IMR-90 (cell line): ENCODE data around the gene STUB1. TPM values are rescaled to one million over a fixed set of nuclear protein-coding genes. Genes with fewer than 3 reads are reported as not detected.

Source experiments
- ATAC-seq: fragments of 200-7000 bp; cut with Tn5 transposase; 2 replicates; pipeline ENCODE4 v1.9.1; 2020; ENCODE audit warnings: low read depth, mild to moderate bottlenecking, moderate library complexity
- BruUV-seq: library from RNA; stranded (reverse); fragments of 400-500 nt; replicated peaks from 2 replicates; lab custom pipeline; 2021; lab: Mats Ljungman, UMichigan
- CTCF ChIA-PET: fragments of 300-600 bp; formaldehyde crosslinking; extraction: SDS; loops from one replicate; lab custom pipeline; 2021; ENCODE audit warnings: antibody characterized with exemption; lab: Yijun Ruan, JAX
- POLR2A ChIA-PET: fragments of 300-600 bp; sonication (Branson Sonifier 250); formaldehyde crosslinking; loops from one replicate; lab custom pipeline; 2022; ENCODE audit warnings: antibody characterized with exemption; ENCODE audit not compliant: unreplicated experiment; lab: Charles Lee
- DNase-seq: peaks from one replicate; pipeline ENCODE4 v3.0.0; 2013
- H2AFZ ChIP-seq: replicated peaks from 2 replicates; pipeline ENCODE3; 2013; ENCODE audit warnings: low read length, mild to moderate bottlenecking; ENCODE audit not compliant: poor library complexity
- H2AK5ac ChIP-seq: 2 replicates; pipeline ENCODE4 v1.6.1; 2013; ENCODE audit warnings: low read depth, low read length, inconsistent platforms
- H2AK9ac ChIP-seq: replicated peaks from 2 replicates; pipeline ENCODE3; 2013; ENCODE audit warnings: mild to moderate bottlenecking, low read depth, low read length, moderate library complexity; ENCODE audit not compliant: poor library complexity
- H2BK120ac ChIP-seq: 2 replicates; pipeline ENCODE4 v1.6.1; 2013; ENCODE audit warnings: low read depth, low read length, inconsistent platforms
- H2BK15ac ChIP-seq: 3 replicates; pipeline ENCODE4 v1.6.1; 2013; ENCODE audit warnings: low read depth, low read length, inconsistent platforms
- H2BK20ac ChIP-seq: 2 replicates; pipeline ENCODE4 v1.6.1; 2013; ENCODE audit warnings: low read depth, mild to moderate bottlenecking, inconsistent platforms, low read length, moderate library complexity
- H2BK5ac ChIP-seq: 2 replicates; pipeline ENCODE4 v1.6.1; 2013; ENCODE audit warnings: mild to moderate bottlenecking, low read depth, low read length, inconsistent platforms; ENCODE audit not compliant: poor library complexity, severe bottlenecking
- H3K14ac ChIP-seq: replicated peaks from 2 replicates; pipeline ENCODE4 v1.6.1; 2013; ENCODE audit warnings: low read depth, low read length, inconsistent platforms
- H3K18ac ChIP-seq: 2 replicates; pipeline ENCODE4 v1.6.1; 2013; ENCODE audit warnings: low read depth, low read length, control low read depth
- H3K23ac ChIP-seq: 2 replicates; pipeline ENCODE4 v1.6.1; 2013; ENCODE audit warnings: low read depth, low read length, inconsistent platforms
- H3K27ac ChIP-seq: 2 replicates; pipeline ENCODE4 v1.5.1; 2013; ENCODE audit warnings: mild to moderate bottlenecking, control low read depth, low read length; ENCODE audit not compliant: insufficient read depth
- H3K27me3 ChIP-seq: 2 replicates; pipeline ENCODE4 v1.6.1; 2013; ENCODE audit warnings: low read length; ENCODE audit not compliant: control insufficient read depth, insufficient read depth
- H3K36me3 ChIP-seq: 2 replicates; pipeline ENCODE4 v1.6.1; 2013; ENCODE audit warnings: low read length, mixed read lengths; ENCODE audit not compliant: control insufficient read depth, insufficient read depth
- H3K4ac ChIP-seq: 2 replicates; pipeline ENCODE4 v1.6.1; 2013; ENCODE audit warnings: low read depth, low read length, inconsistent platforms
- H3K4me1 ChIP-seq: 2 replicates; pipeline ENCODE4 v1.6.1; 2013; ENCODE audit warnings: low read length, mixed read lengths; ENCODE audit not compliant: control insufficient read depth, insufficient read depth
- H3K4me2 ChIP-seq: 2 replicates; pipeline ENCODE4 v1.6.1; 2013; ENCODE audit warnings: low read depth, mild to moderate bottlenecking, control low read depth, low read length, moderate library complexity
- H3K4me3 ChIP-seq: 2 replicates; pipeline ENCODE4 v1.5.1; 2013; ENCODE audit warnings: low read depth, mild to moderate bottlenecking, control low read depth, low read length, moderate library complexity; ENCODE audit not compliant: insufficient read depth
- H3K56ac ChIP-seq: 2 replicates; pipeline ENCODE4 v1.6.1; 2013; ENCODE audit warnings: low read length, inconsistent platforms; ENCODE audit not compliant: insufficient read depth; ENCODE audit errors: extremely low read depth
- H3K79me1 ChIP-seq, 2 experiments: 2 replicates each; pipeline ENCODE4 v1.6.1; 2013; ENCODE audit warnings: low read length in 2 of 2, inconsistent platforms in 1 of 2, low read depth in 1 of 2
- H3K9ac ChIP-seq: 2 replicates; pipeline ENCODE4 v1.6.1; 2013; ENCODE audit warnings: low read depth, low read length, control low read depth
- H3K9me1 ChIP-seq: 2 replicates; pipeline ENCODE4 v1.6.1; 2013; ENCODE audit warnings: low read length, inconsistent platforms; ENCODE audit not compliant: insufficient read depth
- H3K9me3 ChIP-seq: 2 replicates; pipeline ENCODE4 v1.6.1; 2013; ENCODE audit warnings: low read length; ENCODE audit not compliant: control insufficient read depth, insufficient read depth
- H4K20me1 ChIP-seq: 2 replicates; pipeline ENCODE4 v1.6.1; 2013; ENCODE audit warnings: low read length, inconsistent platforms; ENCODE audit not compliant: insufficient read depth
- H4K5ac ChIP-seq: 2 replicates; pipeline ENCODE4 v1.6.1; 2013; ENCODE audit warnings: mild to moderate bottlenecking, low read depth, low read length, control low read depth
- H4K8ac ChIP-seq, 2 experiments: 2 replicates each; pipeline ENCODE4 v1.6.1; 2013; ENCODE audit warnings: low read depth in 2 of 2, low read length in 2 of 2, control low read depth in 1 of 2, inconsistent platforms in 1 of 2
- H4K91ac ChIP-seq: 2 replicates; pipeline ENCODE4 v1.6.1; 2013; ENCODE audit warnings: low read depth, low read length, inconsistent platforms; ENCODE audit not compliant: insufficient read depth
- BHLHE40 ChIP-seq: fragments of 150-350 bp; IDR thresholded peaks from 2 replicates; pipeline ENCODE4 v1.6.1; 2016; ENCODE audit warnings: mild to moderate bottlenecking, low read depth, low read length
- CEBPB ChIP-seq: IDR thresholded peaks from 2 replicates; pipeline ENCODE4 v1.6.1; 2012; ENCODE audit warnings: low read depth, low read length, improper control_type of control experiment
- CHD1 ChIP-seq: IDR thresholded peaks from 2 replicates; pipeline ENCODE4 v1.6.1; 2012; ENCODE audit warnings: low read depth, low read length, improper control_type of control experiment
- FOS ChIP-seq: fragments of 150-350 bp; IDR thresholded peaks from 2 replicates; pipeline ENCODE4 v1.6.1; 2016; ENCODE audit warnings: low read depth, low read length
- MAFK ChIP-seq: IDR thresholded peaks from 2 replicates; pipeline ENCODE4 v1.6.1; 2012; ENCODE audit warnings: low read depth, low read length, improper control_type of control experiment
- MAZ ChIP-seq: IDR thresholded peaks from 2 replicates; pipeline ENCODE4 v1.6.1; 2012; ENCODE audit warnings: low read depth, mild to moderate bottlenecking, low read length, improper control_type of control experiment, moderate library complexity, borderline replicate concordance
- MXI1 ChIP-seq: IDR thresholded peaks from 2 replicates; pipeline ENCODE4 v1.6.1; 2012; ENCODE audit warnings: low read depth, mild to moderate bottlenecking, low read length, moderate library complexity, borderline replicate concordance
- NFE2L2 ChIP-seq: fragments of 150-350 bp; IDR thresholded peaks from 2 replicates; pipeline ENCODE4 v1.6.1; 2016; ENCODE audit warnings: low read depth, mild to moderate bottlenecking, low read length
- POLR2A ChIP-seq: IDR thresholded peaks from 2 replicates; pipeline ENCODE4 v1.6.1; 2012; ENCODE audit warnings: mild to moderate bottlenecking, low read depth, low read length
- RAD21 ChIP-seq: IDR thresholded peaks from 2 replicates; pipeline ENCODE4 v1.6.1; 2012; ENCODE audit warnings: low read length, improper control_type of control experiment
- RCOR1 ChIP-seq: IDR thresholded peaks from 2 replicates; pipeline ENCODE4 v1.6.1; 2012; ENCODE audit warnings: mild to moderate bottlenecking, low read length, improper control_type of control experiment; ENCODE audit not compliant: insufficient replicate concordance
- RFX5 ChIP-seq: IDR thresholded peaks from 2 replicates; pipeline ENCODE4 v1.8.0; 2012; ENCODE audit warnings: low read depth, mild to moderate bottlenecking, low read length, moderate library complexity
- SMC3 ChIP-seq: fragments of 150-350 bp; IDR thresholded peaks from 2 replicates; pipeline ENCODE4 v1.6.1; 2016; ENCODE audit warnings: low read depth, mild to moderate bottlenecking, antibody characterized with exemption, low read length, moderate library complexity
- WGBS, 2 experiments: methylation state at CpG; one replicate each; pipeline versions ENCODE4 v1.1.5 to v1.1.7; 2013; ENCODE audit warnings: missing lambda C conversion rate in 2 of 2; ENCODE audit not compliant: insufficient read length in 1 of 2; ENCODE audit errors: extremely low coverage in 2 of 2; 5-methylcytosine and 5-hydroxymethylcytosine counted together
- dilution Hi-C: fragments of 300-500 bp; cut with HindIII; formaldehyde crosslinking; loops from one replicate; pipeline ENCODE4 v1.14.3; 2018; ENCODE audit warnings: low sequenced_read_pairs; ENCODE audit not compliant: unreplicated experiment
- in situ Hi-C: fragments of 300-500 bp; cut with MboI; formaldehyde crosslinking; loops from 3 replicates; pipeline ENCODE4 v1.14.3; 2019; ENCODE audit warnings: low sequenced_read_pairs, inconsistent platforms, mixed read lengths
- intact Hi-C: fragments of 100-400 bp; cut with micrococcal nuclease; formaldehyde crosslinking; loops from 2 replicates; pipeline ENCODE4 v1.10.0; 2022
- polyA plus RNA-seq, 3 experiments: library from polyadenylated mRNA; depleted of rRNA; stranded (reverse); fragments of >200 nt; gene quantifications; 2 replicates each; pipeline ENCODE4 v1.2.3, GENCODE V29; 2012; ENCODE audit warnings: low replicate concordance in 1 of 3
- total RNA-seq: library from RNA; depleted of rRNA; stranded (reverse); fragments of >200 nt; gene quantifications from 2 replicates; pipeline ENCODE4 v1.2.3, GENCODE V29; 2012
- TF ChIP-seq, protein P1 (sequence below): conservative IDR thresholded peaks from 2 replicates; pipeline ENCODE4 v1.5.1; 2012; ENCODE audit warnings: mild to moderate bottlenecking, low read depth, low read length, improper control_type of control experiment
- TF ChIP-seq, protein P2 (sequence below): fragments of 150-350 bp; IDR thresholded peaks from 2 replicates; pipeline ENCODE4 v1.6.1; 2017; ENCODE audit warnings: mild to moderate bottlenecking, antibody characterized with exemption, low read length, low read depth
- TF ChIP-seq, protein P3 (sequence below): fragments of 150-350 bp; IDR thresholded peaks from 2 replicates; pipeline ENCODE4 v1.6.1; 2016; ENCODE audit warnings: low read depth, mild to moderate bottlenecking, low read length, moderate library complexity, borderline replicate concordance

The STUB1 gene
- total and polyA plus RNA-seq, 2 of the 4 experiments (the other 2 are of a cell fraction): 183 to 186 TPM

DNA sequence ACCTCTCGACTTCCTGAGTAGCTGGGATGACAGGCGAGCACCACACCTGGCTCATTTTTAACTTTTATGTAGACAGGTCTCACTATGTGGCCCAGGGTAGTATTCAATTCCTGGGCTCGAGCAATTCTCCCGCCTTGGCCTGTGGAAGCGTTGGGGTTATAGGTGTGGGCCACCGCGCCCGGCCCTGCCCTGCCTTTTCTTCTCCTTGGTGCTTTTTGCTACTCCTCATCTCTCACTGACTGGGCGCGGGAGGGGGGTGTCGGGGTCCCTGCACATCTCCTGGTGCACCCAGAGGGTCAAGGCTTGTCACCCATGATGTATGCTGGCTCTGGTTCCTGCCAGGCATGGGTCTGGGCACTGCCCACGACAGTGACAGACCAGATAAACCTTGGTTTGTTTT, 35.7 kb upstream of the STUB1 start:
- Histone ChIP-seq H3K9me1 (peaks cover 8% of the 10 kb centered on the region; the same call in 1 of the 2 replicates), H4K5ac (no peak overlapping the region), H2AK9ac (no peak overlapping the region), H3K36me3 (no peaks in the 10 kb centered on the region), H3K4ac (no peak overlapping the region), H3K27me3 (no peaks in the 10 kb centered on the region), H3K27ac (no peak overlapping the region), H3K56ac (no peak overlapping the region), H2BK15ac (no peak overlapping the region), H3K18ac (no peak overlapping the region), H3K9me3 (no peaks in the 10 kb centered on the region), H3K79me1 (peaks cover 9 to 54% of the 10 kb centered on the region in 2 experiments; a peak in 3 of 4 replicates), H3K23ac (no peak overlapping the region), H4K8ac (no peak overlapping the region), H3K14ac (no peak overlapping the region), H2BK5ac (no peak overlapping the region), H3K4me1 (peaks cover 16% of the 10 kb centered on the region), H3K9ac (no peak overlapping the region), H3K4me2 (no peak overlapping the region), H3K4me3 (no peak overlapping the region), H4K20me1 (no peaks in the 10 kb centered on the region; the same call in 1 of the 2 replicates), H2BK120ac (no peak overlapping the region), H2BK20ac (no peak overlapping the region), H2AK5ac (no peak overlapping the region), H4K91ac (no peak overlapping the region), H2AFZ (no peak overlapping the region)
- intact Hi-C loops: no loop called here
- CTCF ChIA-PET: no interaction called here
- dilution Hi-C loops: no loop called here
- POLR2A ChIA-PET: interaction anchor here (1.2 kb wide), 1 partner anchor 52 kb away, joined by 20 read pairs; no protein-coding TSS in a partner anchor
- DNase-seq (no peak), ATAC-seq (no peak)
- in situ Hi-C loops: loop anchor here (10.0 kb wide), 1 partner anchor 250 kb away; the partner anchor contains the start of gene NME4
- WGBS, 2 experiments: no CpG with 5 or more reads among the region's 12 CpGs
- TF ChIP-seq, protein P1, sequence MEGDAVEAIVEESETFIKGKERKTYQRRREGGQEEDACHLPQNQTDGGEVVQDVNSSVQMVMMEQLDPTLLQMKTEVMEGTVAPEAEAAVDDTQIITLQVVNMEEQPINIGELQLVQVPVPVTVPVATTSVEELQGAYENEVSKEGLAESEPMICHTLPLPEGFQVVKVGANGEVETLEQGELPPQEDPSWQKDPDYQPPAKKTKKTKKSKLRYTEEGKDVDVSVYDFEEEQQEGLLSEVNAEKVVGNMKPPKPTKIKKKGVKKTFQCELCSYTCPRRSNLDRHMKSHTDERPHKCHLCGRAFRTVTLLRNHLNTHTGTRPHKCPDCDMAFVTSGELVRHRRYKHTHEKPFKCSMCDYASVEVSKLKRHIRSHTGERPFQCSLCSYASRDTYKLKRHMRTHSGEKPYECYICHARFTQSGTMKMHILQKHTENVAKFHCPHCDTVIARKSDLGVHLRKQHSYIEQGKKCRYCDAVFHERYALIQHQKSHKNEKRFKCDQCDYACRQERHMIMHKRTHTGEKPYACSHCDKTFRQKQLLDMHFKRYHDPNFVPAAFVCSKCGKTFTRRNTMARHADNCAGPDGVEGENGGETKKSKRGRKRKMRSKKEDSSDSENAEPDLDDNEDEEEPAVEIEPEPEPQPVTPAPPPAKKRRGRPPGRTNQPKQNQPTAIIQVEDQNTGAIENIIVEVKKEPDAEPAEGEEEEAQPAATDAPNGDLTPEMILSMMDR: no peak
- no peak for TF ChIP-seq MAZ
- no peak for TF ChIP-seq CHD1
- TF ChIP-seq MAFK: no peak
- TF ChIP-seq CEBPB: no peak
- no peak for TF ChIP-seq POLR2A
- TF ChIP-seq, protein P2, sequence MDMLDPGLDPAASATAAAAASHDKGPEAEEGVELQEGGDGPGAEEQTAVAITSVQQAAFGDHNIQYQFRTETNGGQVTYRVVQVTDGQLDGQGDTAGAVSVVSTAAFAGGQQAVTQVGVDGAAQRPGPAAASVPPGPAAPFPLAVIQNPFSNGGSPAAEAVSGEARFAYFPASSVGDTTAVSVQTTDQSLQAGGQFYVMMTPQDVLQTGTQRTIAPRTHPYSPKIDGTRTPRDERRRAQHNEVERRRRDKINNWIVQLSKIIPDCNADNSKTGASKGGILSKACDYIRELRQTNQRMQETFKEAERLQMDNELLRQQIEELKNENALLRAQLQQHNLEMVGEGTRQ: no peak
- TF ChIP-seq RAD21: no peak
- TF ChIP-seq NFE2L2: no peak
- no peak for TF ChIP-seq FOS
- TF ChIP-seq MXI1: no peak
- no peak for TF ChIP-seq RCOR1
- no peak for TF ChIP-seq SMC3
- TF ChIP-seq BHLHE40: no peak
- TF ChIP-seq, protein P3, sequence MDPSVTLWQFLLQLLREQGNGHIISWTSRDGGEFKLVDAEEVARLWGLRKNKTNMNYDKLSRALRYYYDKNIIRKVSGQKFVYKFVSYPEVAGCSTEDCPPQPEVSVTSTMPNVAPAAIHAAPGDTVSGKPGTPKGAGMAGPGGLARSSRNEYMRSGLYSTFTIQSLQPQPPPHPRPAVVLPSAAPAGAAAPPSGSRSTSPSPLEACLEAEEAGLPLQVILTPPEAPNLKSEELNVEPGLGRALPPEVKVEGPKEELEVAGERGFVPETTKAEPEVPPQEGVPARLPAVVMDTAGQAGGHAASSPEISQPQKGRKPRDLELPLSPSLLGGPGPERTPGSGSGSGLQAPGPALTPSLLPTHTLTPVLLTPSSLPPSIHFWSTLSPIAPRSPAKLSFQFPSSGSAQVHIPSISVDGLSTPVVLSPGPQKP: no peak
- TF ChIP-seq RFX5: no peak
- no TSS peak for BruUV-seq
